DMS153 treated with DMSO at 0.1 percent for 48 hours (cell line): ENCODE results near the gene GRWD1.
A peak's percentile ranks its signal among the peaks of the same experiment; 100 is the strongest.

ENCODE experiments used
- DNase-seq: peaks from one replicate; lab custom pipeline; 2025; ENCODE audit not compliant: unreplicated experiment; lab: John Stamatoyannopoulos, UW

GRWD1 gene

DNA sequence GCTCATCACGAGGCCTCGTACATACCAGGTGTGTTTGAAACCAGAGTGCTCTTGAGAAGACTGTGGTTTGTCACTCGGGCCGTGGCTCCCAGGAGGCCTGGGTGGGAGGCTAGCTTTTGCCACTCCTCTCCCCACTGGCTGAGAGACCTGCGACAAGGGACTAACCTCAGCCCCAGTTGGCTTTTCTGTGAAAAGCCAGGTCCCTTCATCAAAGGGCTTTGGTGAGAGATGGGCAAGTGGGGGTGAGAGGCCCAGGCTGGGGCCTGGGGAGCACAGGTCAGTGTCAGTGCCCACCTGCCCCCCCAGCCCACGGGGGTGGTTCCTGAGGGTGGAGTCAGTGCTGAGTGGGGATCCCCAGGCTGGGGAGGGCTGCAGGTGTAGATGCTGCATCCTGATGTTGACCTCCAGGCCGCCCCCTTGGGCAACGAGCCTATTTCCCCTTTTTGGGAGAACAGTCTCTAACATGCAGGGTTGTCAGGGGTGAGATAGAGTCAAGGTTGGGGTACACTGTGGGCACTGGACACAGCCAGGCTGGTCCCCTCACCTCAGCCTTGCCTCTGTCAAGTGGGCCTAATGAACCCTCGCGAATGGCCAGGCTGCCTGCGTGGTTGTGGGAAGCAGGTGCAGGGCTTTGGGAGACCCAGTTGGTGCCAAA, 10.3 kb downstream of the GRWD1 start:
- no peak for DNase-seq

DNA sequence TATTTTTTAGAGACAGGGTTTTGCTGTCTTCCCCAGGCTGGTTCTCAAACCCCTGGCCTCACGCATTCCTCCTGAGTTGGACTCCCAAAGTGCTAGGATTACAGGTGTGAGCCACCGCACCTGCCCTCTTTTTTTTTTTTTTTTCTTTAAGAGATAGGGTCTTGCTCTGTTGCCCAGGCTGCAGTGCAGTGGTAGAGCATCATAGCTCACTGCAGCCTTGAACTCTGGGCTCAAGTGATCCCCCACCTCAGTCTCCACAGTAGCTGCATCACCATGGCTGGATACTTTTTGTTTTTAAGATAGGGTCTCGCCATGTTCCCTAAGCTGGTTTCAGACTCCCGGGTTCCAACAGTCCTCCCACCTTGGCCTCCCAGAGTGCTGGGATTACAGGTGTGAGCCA, 11.1 kb downstream of the GRWD1 start:
- DNase-seq: no peak

- no peak for DNase-seq
These were observed 12.2 kb downstream of the GRWD1 start for GRCh38 chr19:48458016-48458415.

GRCh38 chr19:48461651-48461981, 15.8 kb downstream of the GRWD1 start:
- no peak for DNase-seq

GRCh38 chr19:48461982-48462655, 16.3 kb downstream of the GRWD1 start:
- DNase-seq: no peak

DNA sequence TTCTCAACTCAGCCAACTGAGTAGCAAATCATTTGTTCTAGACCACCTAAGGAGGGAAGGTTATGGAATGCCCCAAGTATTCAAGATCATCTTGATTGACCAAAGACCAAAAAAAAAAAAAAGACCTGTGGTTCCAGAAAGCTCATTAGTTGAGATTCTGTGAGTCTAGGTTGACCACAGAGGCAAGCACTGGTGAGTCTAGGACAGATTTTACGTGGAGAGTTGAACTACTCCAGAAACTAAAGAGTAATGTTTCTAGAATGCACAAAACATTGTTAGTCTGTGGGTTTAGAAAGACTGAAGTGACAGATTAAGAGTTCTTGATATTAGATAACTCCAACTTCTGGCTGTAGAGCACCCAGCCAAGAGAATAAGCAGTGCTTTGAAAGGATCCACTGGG, 19.4 kb downstream of the GRWD1 start:
- no peak for DNase-seq

DNA sequence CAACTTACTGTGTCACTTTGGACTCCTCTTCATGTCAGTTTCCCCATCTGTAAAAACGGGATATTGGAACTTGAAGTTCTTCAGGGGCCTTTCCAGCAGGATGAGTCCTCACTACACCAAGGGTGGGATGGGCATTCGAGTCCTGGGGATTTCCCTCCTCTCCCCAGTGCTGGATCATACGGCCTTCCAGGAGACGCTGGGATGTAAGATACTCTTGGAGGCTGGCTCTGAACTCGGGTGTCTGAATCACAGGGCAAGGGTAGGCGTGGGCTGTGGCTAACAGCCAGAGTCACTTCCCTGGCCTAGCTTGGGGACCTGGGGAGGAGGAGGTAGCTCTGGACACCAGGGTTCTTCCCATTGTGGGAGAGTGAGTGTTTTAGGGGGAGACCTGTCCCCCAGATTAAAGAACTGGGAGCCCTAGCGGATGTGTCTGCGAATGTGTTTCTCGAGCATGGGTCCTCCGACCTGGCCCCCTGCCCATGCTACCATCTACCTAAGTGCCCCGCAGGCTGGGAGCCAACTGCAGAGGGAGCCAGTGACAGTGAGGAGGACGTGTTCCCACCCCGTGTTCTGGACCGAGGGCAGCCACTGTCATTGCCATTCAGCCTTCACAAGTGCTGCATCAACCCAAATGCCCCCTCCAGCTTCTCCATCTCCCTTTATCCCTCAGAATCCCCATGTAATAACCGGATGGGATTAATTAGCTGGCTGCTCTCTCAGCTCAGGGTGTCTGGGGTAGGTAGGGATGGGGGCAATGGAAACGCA, 21.0 kb downstream of the GRWD1 start:
- DNase-seq: no peak

DNA sequence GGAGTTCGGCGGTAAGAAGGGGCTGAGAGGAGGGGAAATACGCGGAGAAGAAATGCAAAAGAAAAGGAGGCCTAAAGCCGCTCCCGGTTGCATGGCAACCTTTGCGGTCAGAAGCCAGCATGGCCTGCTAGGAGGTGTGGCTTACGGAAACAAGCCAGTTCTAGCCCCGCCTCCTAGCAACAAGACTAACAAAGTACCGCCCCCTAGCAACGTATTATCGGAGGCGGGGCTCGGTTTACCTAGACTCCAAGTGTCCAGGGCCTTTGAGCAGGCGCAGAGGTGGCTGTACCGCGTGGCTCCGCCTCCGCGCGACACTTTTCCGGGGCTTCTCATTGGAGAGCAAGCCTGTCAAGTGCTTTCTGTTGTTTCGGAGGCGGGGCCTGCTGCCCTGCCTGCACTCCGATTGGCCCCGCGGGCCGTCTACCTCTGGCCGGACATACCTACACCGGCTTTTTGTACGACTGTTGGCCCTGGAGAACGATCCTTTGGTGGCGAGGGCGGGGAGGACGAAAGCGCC, 23.0 kb downstream of the GRWD1 start:
- peak; percentile 100 for DNase-seq

DNA sequence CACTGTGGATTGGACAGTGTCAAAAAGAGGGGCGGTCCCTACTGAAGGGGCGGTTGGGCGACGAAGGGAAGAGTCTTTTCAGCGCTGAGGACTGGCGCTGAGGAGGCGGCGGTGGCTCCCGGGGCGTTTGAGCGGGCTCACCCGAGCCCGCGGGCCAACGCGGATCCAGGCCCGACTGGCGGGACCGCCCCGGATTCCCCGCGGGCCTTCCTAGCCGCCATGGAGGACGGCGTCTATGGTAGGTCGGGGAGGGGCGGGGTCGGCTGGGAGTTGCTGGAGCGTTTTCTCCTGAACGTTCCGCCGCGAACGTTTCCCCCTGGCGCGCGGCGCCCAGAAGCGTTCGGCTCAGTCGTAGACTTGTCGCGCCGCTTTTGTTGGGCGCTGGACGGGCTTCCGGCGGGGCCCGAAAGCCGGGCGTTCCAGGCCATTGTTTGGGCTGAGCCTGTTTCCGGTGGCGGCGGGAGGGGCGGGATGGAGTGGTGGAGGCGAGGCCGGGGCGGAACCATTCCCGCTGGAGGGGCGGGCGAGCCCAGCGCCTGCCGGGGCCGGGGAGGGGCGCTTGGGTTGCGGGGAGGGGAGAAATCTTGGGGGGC, 23.6 kb downstream of the GRWD1 start, which contains the start of gene CYTH2:
TSS of gene CYTH2 (plus strand) at position 81 of the 593 bp plus-strand sequence. CDS start at position 220, 139 bp downstream.
- DNase-seq: peak; percentile 19

- DNase-seq: no peak
These were observed 24.3 kb downstream of the GRWD1 start for GRCh38 chr19:48469934-48470680.

GRCh38 chr19:48470856-48471255, 25.1 kb downstream of the GRWD1 start:
- DNase-seq: no peak

GRCh38 chr19:48471836-48472235, 26.1 kb downstream of the GRWD1 start:
- DNase-seq: no peak

DNA sequence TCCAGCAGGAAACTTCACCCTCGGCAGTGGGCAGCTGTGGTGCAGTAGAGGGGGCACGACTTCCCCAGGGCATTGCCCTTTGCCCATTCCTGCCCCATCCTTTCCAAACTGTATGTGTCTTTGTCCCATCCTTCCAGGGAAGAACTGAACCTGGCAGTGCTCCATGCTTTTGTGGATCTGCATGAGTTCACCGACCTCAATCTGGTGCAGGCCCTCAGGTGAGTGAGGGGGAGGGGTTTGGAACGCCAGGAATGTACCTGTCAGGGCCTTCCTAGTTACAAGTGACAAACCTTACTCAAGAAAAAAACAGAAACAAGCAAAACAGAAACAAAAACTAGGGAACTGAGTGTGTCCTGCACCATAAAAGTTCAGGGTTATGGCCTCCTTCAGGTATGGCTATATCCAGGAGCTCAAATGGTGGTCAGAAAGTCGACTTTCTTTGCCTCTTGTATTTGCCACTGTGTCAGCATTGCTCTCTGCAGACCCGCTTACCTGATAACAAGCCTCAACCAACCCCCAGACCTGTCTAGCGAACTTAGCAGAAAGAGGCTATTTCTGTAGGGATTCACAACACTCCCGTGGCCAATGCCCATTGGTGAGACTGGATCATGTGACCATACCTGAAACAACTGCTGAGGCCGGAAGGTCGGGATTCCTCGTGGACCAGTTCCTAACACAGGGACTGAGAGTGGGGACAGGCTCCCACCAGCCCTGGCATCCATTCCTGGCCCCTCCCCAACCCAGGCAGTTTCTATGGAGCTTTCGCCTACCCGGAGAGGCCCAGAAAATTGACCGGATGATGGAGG, 27.6 kb downstream of the GRWD1 start:
- no peak for DNase-seq

DNA sequence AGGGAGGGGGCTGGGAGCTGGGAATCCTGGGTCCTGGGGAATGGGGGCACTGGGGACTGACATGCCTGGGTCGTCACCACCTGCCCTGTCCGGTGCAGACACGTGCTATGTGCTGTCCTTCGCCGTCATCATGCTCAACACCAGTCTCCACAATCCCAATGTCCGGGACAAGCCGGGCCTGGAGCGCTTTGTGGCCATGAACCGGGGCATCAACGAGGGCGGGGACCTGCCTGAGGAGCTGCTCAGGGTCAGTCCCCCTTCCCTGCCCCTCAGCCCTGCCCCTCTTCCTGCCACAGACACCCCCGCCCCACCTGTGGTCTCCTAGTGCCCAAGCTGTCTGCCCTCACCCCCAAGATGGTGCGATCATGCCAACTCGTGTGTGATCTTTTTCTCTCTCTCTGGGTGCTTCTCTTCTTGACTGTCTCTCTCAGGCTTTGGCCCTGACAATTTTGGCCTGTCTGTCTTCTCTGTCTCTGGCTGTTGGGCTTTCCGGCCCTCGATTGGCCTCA, 28.4 kb downstream of the GRWD1 start:
- no peak for DNase-seq

- no peak for DNase-seq
These were observed 29.7 kb downstream of the GRWD1 start for GRCh38 chr19:48475369-48476068.

DNA sequence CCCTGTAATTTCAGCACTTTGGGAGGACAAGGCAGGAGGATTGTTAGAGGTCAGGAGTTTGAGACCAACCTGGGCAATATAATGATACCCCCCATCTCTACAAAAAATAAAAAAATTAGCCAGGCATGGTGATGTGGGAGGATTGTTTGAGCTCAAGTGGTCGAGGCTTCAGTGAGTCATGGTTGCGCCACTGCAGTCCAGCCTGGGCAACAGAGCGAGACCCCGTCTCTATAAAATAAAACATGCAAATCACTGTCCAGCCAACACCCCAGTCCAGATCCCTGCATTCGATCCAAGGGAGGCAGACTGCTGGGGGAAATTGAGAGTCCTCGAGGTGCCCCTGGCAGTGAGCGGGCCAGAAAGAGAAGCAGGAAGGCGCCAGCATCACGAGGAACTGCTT, 30.4 kb downstream of the GRWD1 start:
- DNase-seq: no peak

DNA sequence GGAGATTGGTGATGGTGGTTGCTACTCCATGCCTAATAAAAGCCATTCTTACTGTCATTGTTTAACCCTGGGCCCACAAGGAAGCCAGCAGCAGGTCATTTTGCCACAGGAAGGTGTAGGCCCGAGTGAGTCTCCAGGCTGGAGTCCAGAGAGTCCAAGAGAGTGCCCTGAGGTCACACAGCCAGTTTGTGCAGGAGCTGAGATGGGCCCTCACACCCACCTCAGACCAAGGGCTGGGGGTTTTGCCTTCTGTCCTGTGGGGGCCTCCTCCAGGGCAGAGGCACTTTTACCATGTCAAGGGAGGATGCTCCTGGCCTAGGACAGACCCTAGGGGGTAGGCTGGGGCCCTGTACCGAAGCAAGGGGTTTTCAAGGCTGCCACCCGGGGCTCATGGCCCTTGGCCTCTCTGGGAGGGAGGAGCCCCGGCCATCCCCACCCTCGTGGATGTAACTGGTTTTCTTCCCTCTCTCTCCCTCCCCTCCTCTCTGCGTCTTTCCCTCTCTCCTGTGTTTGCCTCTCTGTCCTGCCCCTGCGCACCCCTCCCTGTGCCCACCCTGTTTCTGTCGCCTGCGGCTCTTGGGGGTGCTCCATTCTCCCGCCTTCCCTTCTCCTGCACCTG, 31.4 kb downstream of the GRWD1 start:
- no peak for DNase-seq

DNA sequence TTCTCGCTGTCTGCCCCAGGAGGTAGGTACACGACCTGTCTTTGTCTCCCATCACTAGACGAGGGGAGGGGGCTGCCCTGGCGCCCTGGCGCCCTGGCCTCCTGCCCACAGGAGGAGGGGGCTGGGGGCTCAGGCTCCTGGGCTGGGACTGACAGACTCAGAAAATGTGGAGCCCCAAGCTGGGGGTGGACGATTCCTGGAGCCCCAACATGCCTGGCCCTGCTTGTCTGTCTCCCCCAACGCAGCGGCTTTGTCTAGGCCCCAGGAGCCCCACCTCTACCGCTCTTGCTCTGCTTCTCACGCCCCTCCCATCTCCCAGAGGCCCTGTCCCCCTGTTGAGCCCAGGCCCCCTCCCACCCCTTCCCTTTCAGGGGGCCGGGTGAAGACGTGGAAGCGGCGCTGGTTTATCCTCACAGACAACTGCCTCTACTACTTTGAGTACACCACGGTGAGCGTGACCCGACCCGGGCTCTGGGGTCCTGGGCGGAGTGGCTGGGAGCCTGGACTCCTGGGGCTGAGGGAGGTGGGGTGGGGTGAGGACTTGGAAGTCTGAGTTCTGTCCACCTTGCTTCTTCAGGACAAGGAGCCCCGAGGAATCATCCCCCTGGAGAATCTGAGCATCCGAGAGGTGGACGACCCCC, 32.0 kb downstream of the GRWD1 start:
- DNase-seq: no peak
